WTC11 (cell line): ENCODE measurements around the gene MCRIP2. TPM values are rescaled to one million over a fixed set of nuclear protein-coding genes. Genes with fewer than 3 reads are reported as not detected.

ENCODE experiments used
- ATAC-seq: fragments of 200-7000 bp; cut with Tn5 transposase; 2 replicates; pipeline ENCODE4 v1.10.0; 2021; ENCODE audit warnings: mild to moderate bottlenecking, moderate library complexity
- CTCF ChIA-PET: fragments of 300-600 bp; sonication (Branson Sonifier 250); formaldehyde crosslinking; loops from one replicate; lab custom pipeline; 2021; ENCODE audit warnings: antibody characterized with exemption; lab: Charles Lee
- POLR2A ChIA-PET: fragments of 350-600 bp; sonication (Branson Sonifier 250); formaldehyde crosslinking; loops from one replicate; lab custom pipeline; 2021; ENCODE audit warnings: antibody characterized with exemption; lab: Charles Lee
- DNase-seq: peaks from one replicate; pipeline ENCODE4 v3.0.0; 2021; ENCODE audit warnings: low spot score
- H3K27ac Mint-ChIP-seq: 2 replicates; pipeline ENCODE4 v1.8.0; 2021; ENCODE audit warnings: mixed read lengths
- H3K27me3 Mint-ChIP-seq: 2 replicates; pipeline ENCODE4 v1.8.0; 2021; ENCODE audit warnings: low read depth, mild to moderate bottlenecking, moderate library complexity, mixed read lengths
- H3K36me3 Mint-ChIP-seq: 2 replicates; pipeline ENCODE4 v1.8.0; 2021; ENCODE audit warnings: mixed read lengths
- H3K4me1 Mint-ChIP-seq: 2 replicates; pipeline ENCODE4 v1.8.0; 2022; ENCODE audit warnings: mixed read lengths
- H3K4me3 Mint-ChIP-seq: 2 replicates; pipeline ENCODE4 v1.8.0; 2021; ENCODE audit warnings: mild to moderate bottlenecking, moderate library complexity, mixed read lengths
- H3K9me3 Mint-ChIP-seq: 2 replicates; pipeline ENCODE4 v1.8.0; 2021; ENCODE audit warnings: mixed read lengths
- CBFB ChIP-seq: sonication (generic); formaldehyde crosslinking; IDR thresholded peaks from 2 replicates; pipeline ENCODE4 v1.8.1; 2022; ENCODE audit warnings: mild to moderate bottlenecking, low read depth, missing genetic modification reagents
- E2F5 ChIP-seq: sonication (generic); formaldehyde crosslinking; IDR thresholded peaks from 2 replicates; pipeline ENCODE4 v1.8.1; 2022; ENCODE audit warnings: mild to moderate bottlenecking, moderate library complexity, missing genetic modification reagents
- ESRRA ChIP-seq: sonication (generic); formaldehyde crosslinking; IDR thresholded peaks from 2 replicates; pipeline ENCODE4 v1.8.1; 2022; ENCODE audit warnings: mild to moderate bottlenecking, missing genetic modification reagents, borderline replicate concordance
- JAZF1 ChIP-seq: fragments of 250-450 bp; sonication (Bioruptor Pico); IDR thresholded peaks from 2 replicates; pipeline ENCODE4 v1.9.0; 2021; ENCODE audit warnings: moderate library complexity, mild to moderate bottlenecking, inconsistent platforms
- MXD4 ChIP-seq: fragments of 250-450 bp; sonication (Bioruptor Pico); IDR thresholded peaks from 2 replicates; pipeline ENCODE4 v1.8.0; 2021; ENCODE audit warnings: mild to moderate bottlenecking, moderate library complexity, borderline replicate concordance
- NFATC4 ChIP-seq: fragments of 250-450 bp; sonication (Bioruptor Pico); IDR thresholded peaks from 2 replicates; pipeline ENCODE4 v1.9.0; 2021; ENCODE audit warnings: mild to moderate bottlenecking
- NFE2L1 ChIP-seq: sonication (generic); formaldehyde crosslinking; IDR thresholded peaks from 2 replicates; pipeline ENCODE4 v1.8.1; 2023; ENCODE audit warnings: missing genetic modification reagents
- NR1H2 ChIP-seq: sonication (generic); formaldehyde crosslinking; IDR thresholded peaks from 2 replicates; pipeline ENCODE4 v1.9.0; 2021; ENCODE audit warnings: mild to moderate bottlenecking, moderate library complexity, missing genetic modification reagents
- SOX15 ChIP-seq: fragments of 250-450 bp; sonication (Bioruptor Pico); IDR thresholded peaks from 2 replicates; pipeline ENCODE4 v1.9.0; 2021; ENCODE audit warnings: mild to moderate bottlenecking
- TCF7 ChIP-seq: sonication (generic); formaldehyde crosslinking; IDR thresholded peaks from 2 replicates; pipeline ENCODE4 v1.8.0; 2022; ENCODE audit warnings: mild to moderate bottlenecking, low read depth, missing genetic modification reagents, moderate library complexity
- USF2 ChIP-seq: sonication (generic); formaldehyde crosslinking; IDR thresholded peaks from 2 replicates; pipeline ENCODE4 v1.8.1; 2023; ENCODE audit warnings: mild to moderate bottlenecking, missing genetic modification reagents, moderate library complexity
- ZNF219 ChIP-seq: sonication (generic); formaldehyde crosslinking; IDR thresholded peaks from 2 replicates; pipeline ENCODE4 v1.8.0; 2023; ENCODE audit warnings: missing genetic modification reagents, mild to moderate bottlenecking, borderline replicate concordance
- total RNA-seq: library from RNA; stranded (reverse); gene quantifications from 3 replicates; pipeline ENCODE4 v1.2.3, GENCODE V29; 2021
- TF ChIP-seq, protein P1 (sequence below): fragments of 250-450 bp; sonication (Bioruptor Pico); IDR thresholded peaks from 2 replicates; pipeline ENCODE4 v1.9.0; 2021; ENCODE audit warnings: moderate library complexity, mild to moderate bottlenecking, inconsistent platforms, borderline replicate concordance
- TF ChIP-seq, protein P2 (sequence below): sonication (generic); formaldehyde crosslinking; IDR thresholded peaks from 2 replicates; pipeline ENCODE4 v1.8.0; 2023; ENCODE audit warnings: missing genetic modification reagents
- TF ChIP-seq, protein P3 (sequence below): sonication (generic); formaldehyde crosslinking; IDR thresholded peaks from 2 replicates; pipeline ENCODE4 v1.8.1; 2023; ENCODE audit warnings: mild to moderate bottlenecking, missing genetic modification reagents, moderate library complexity
- TF ChIP-seq, protein P4 (sequence below): sonication (generic); formaldehyde crosslinking; IDR thresholded peaks from 2 replicates; pipeline ENCODE4 v1.8.0; 2022; ENCODE audit warnings: missing genetic modification reagents

Gene MCRIP2
- total RNA-seq, 1 experiment from 2014 or later: 63.3 TPM

DNA sequence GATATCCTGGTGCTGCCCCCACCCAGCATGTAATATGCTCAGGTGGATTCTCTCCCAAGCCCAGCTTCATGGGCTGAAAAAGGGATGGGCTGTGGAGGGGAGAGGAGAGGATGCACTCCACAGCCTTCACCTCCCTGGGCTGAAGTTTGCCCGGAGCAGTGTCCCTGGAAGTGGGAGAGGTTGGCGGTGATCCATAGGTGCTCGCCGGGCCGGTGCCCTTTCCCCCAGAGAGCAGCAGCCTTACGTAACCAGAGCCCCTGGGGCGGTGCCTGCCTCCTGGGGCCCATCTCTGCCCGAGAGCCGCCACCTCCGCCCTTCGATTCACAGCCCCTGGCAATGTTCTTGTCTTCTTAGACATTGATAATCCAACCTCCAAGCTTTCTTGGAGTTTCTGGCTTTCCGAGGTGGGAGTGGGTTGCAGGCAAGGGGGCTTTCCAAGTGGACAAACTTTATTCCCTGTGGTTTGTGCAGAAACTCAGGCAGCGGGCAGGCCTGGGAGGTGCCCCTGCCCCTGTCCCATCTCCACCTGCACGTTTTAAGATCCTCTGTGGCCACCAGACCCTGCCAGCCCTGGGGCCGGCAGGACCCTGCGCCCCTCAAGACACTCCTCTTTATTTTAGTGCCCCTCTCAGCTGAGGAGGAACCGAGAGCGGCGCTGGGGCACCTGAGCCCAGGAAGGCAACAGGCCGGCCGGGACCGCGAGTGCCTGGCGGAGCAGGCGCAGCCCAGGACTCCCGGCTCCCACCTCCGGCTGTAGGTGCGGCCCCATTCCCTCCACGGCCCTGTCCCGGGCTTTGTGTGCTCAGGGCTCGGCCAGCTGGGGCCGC is 4.4 kb downstream of the MCRIP2 start:
- POLR2A ChIA-PET: no interaction called here

DNA sequence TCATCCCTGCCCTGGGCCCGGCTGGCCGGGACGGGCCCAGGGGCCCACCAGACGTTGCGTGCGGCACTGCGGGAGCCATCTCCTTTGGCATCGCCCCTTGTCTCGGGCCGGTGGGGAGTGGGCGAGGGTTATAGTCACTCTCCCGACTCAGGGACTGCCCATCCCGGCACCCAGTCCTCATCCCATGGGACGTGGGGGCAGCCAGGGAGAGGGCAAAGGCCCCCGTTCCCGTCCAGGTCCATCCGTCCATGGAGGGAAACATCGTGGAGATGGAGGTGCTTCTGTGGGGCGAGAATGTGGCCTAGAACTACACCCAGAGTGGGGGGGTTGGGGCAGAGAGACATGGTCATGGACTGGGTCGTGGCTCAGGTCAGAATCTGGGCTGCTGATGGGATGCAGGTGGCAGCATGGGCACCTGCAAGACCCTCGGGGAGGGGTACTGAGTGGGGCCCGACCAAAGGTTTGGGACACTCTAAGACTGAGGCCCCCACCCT is 5.1 kb downstream of the MCRIP2 start:
- Mint-ChIP-seq H3K9me3 (no peaks in the 10 kb centered on the region), H3K27ac (no peak overlapping the region), H3K4me3 (no peak overlapping the region), H3K36me3 (no peaks in the 10 kb centered on the region), H3K27me3 (no peaks in the 10 kb centered on the region), H3K4me1 (peaks cover 10% of the 10 kb centered on the region; the same call in 1 of the 2 replicates)
- DNase-seq (no peak), ATAC-seq (no peak)
- CTCF ChIA-PET: interaction anchor here (1.8 to 6.4 kb wide), 4 partner anchors 9 to 94 kb away, joined by 4 to 54 read pairs (median 21); partner anchors contain the start of genes CIAO3 and METTL26
- TF ChIP-seq, protein P1, sequence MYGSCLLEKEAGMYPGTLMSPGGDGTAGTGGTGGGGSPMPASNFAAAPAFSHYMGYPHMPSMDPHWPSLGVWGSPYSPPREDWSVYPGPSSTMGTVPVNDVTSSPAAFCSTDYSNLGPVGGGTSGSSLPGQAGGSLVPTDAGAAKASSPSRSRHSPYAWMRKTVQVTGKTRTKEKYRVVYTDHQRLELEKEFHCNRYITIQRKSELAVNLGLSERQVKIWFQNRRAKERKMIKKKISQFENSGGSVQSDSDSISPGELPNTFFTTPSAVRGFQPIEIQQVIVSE (CRISPR knock-in tag): no peak
- no peak for TF ChIP-seq E2F5 (CRISPR knock-in tag)
- POLR2A ChIA-PET: interaction anchor here (2.3 kb wide), 1 partner anchor 10 kb away, joined by 7 read pairs; the partner anchor contains the start of gene METTL26

More for the DNA sequence above, 4.4 kb downstream of the MCRIP2 start:
- CTCF ChIA-PET: interaction anchor here (6.4 kb wide), 1 partner anchor 14 kb away, joined by 54 read pairs; no protein-coding TSS in a partner anchor
- ATAC-seq: no peak
- Mint-ChIP-seq H3K27me3 (no peaks in the 10 kb centered on the region), H3K4me3 (no peak overlapping the region), H3K36me3 (no peaks in the 10 kb centered on the region), H3K27ac (no peak overlapping the region), H3K9me3 (no peaks in the 10 kb centered on the region), H3K4me1 (peaks cover 10% of the 10 kb centered on the region; the same call in 1 of the 2 replicates)
- DNase-seq: no peak
- TF ChIP-seq MXD4 (no peak), NFE2L1 (CRISPR knock-in tag) (no peak)
- TF ChIP-seq, protein P2, sequence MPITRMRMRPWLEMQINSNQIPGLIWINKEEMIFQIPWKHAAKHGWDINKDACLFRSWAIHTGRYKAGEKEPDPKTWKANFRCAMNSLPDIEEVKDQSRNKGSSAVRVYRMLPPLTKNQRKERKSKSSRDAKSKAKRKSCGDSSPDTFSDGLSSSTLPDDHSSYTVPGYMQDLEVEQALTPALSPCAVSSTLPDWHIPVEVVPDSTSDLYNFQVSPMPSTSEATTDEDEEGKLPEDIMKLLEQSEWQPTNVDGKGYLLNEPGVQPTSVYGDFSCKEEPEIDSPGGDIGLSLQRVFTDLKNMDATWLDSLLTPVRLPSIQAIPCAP (CRISPR knock-in tag): no peak

- ChIA-PET CTCF (interaction anchor here (0.6 to 6.4 kb wide), 31 partner anchors 10 to 277 kb away, joined by 3 to 54 read pairs (median 5); partner anchors contain the start of genes ANTKMT, CIAO3, DECR2 and METTL26), POLR2A (interaction anchor here (0.5 to 2.3 kb wide), 3 partner anchors 9 to 265 kb away, joined by 4 to 7 read pairs (median 7); partner anchors contain the start of gene METTL26)
- H3K9me3 Mint-ChIP-seq: no peaks in the 10 kb centered on the region
- no peak for ATAC-seq
- no peaks in the 10 kb centered on the region for H3K36me3 Mint-ChIP-seq
- no peak for DNase-seq
- peaks cover 10% of the 10 kb centered on the region; the same call in 1 of the 2 replicates for H3K4me1 Mint-ChIP-seq
- H3K4me3 Mint-ChIP-seq: no peak overlapping the region
- H3K27me3 Mint-ChIP-seq: no peaks in the 10 kb centered on the region
- no peak for TF ChIP-seq NR1H2
- TF ChIP-seq, protein P3, sequence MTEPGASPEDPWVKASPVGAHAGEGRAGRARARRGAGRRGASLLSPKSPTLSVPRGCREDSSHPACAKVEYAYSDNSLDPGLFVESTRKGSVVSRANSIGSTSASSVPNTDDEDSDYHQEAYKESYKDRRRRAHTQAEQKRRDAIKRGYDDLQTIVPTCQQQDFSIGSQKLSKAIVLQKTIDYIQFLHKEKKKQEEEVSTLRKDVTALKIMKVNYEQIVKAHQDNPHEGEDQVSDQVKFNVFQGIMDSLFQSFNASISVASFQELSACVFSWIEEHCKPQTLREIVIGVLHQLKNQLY: 0 out of 2 replicates have a peak, but pooled peaks have one; percentile 18
- TF ChIP-seq NFATC4 (CRISPR knock-in tag): 0 out of 2 replicates have a peak, but pooled peaks have one; percentile 15
- no peak for TF ChIP-seq ZNF219
- no peak for TF ChIP-seq SOX15 (CRISPR knock-in tag)
- no peak overlapping the region for H3K27ac Mint-ChIP-seq
Measured at GRCh38 chr16:647173-647902, 5.7 kb downstream of the MCRIP2 start.

- ChIA-PET POLR2A (interaction anchor here (1.0 to 2.3 kb wide), 4 partner anchors 10 to 134 kb away, joined by 3 to 7 read pairs (median 6); partner anchors contain the start of genes METTL26 and RHBDL1), CTCF (interaction anchor here (0.6 to 6.4 kb wide), 39 partner anchors 10 to 278 kb away, joined by 3 to 54 read pairs (median 5); partner anchors contain the start of genes ANTKMT, CAPN15, CIAO3 and DECR2)
- peak overlapping the region; percentile 73 for H3K4me3 Mint-ChIP-seq
- peaks cover 10% of the 10 kb centered on the region; the same call in 1 of the 2 replicates for H3K4me1 Mint-ChIP-seq
- DNase-seq (peak; percentile 62), ATAC-seq (peak; percentile 39)
- no peaks in the 10 kb centered on the region for H3K9me3 Mint-ChIP-seq
- H3K36me3 Mint-ChIP-seq: no peaks in the 10 kb centered on the region
- H3K27ac Mint-ChIP-seq: no peak overlapping the region; the same call in 1 of the 2 replicates
- H3K27me3 Mint-ChIP-seq: no peaks in the 10 kb centered on the region
- TF ChIP-seq, protein P4, sequence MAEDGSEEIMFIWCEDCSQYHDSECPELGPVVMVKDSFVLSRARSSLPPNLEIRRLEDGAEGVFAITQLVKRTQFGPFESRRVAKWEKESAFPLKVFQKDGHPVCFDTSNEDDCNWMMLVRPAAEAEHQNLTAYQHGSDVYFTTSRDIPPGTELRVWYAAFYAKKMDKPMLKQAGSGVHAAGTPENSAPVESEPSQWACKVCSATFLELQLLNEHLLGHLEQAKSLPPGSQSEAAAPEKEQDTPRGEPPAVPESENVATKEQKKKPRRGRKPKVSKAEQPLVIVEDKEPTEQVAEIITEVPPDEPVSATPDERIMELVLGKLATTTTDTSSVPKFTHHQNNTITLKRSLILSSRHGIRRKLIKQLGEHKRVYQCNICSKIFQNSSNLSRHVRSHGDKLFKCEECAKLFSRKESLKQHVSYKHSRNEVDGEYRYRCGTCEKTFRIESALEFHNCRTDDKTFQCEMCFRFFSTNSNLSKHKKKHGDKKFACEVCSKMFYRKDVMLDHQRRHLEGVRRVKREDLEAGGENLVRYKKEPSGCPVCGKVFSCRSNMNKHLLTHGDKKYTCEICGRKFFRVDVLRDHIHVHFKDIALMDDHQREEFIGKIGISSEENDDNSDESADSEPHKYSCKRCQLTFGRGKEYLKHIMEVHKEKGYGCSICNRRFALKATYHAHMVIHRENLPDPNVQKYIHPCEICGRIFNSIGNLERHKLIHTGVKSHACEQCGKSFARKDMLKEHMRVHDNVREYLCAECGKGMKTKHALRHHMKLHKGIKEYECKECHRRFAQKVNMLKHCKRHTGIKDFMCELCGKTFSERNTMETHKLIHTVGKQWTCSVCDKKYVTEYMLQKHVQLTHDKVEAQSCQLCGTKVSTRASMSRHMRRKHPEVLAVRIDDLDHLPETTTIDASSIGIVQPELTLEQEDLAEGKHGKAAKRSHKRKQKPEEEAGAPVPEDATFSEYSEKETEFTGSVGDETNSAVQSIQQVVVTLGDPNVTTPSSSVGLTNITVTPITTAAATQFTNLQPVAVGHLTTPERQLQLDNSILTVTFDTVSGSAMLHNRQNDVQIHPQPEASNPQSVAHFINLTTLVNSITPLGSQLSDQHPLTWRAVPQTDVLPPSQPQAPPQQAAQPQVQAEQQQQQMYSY (CRISPR knock-in tag): no peak
- TF ChIP-seq ESRRA (CRISPR knock-in tag) (no peak), JAZF1 (CRISPR knock-in tag) (no peak), TCF7 (CRISPR knock-in tag) (no peak), CBFB (CRISPR knock-in tag) (no peak), USF2 (CRISPR knock-in tag) (no peak)
Measured at GRCh38 chr16:648071-648780, 6.6 kb downstream of the MCRIP2 start.
